Measurements from ENCODE around the gene CYP39A1.

Gene CYP39A1

GRCh38 chr6:46590765-46591164, 61.9 kb downstream of the CYP39A1 start:
- DNase-seq (ENCODE audit: low spot score), result no peak

GRCh38 chr6:46586906-46587305, 65.7 kb downstream of the CYP39A1 start:
- DNase-seq (ENCODE audit: low spot score), result no peak

GRCh38 chr6:46584586-46584985, 68.0 kb downstream of the CYP39A1 start:
- no peak for DNase-seq (ENCODE audit: low spot score)

- no peak for DNase-seq (ENCODE audit: low spot score)
Measured at GRCh38 chr6:46583721-46584120, 68.9 kb downstream of the CYP39A1 start.

DNA sequence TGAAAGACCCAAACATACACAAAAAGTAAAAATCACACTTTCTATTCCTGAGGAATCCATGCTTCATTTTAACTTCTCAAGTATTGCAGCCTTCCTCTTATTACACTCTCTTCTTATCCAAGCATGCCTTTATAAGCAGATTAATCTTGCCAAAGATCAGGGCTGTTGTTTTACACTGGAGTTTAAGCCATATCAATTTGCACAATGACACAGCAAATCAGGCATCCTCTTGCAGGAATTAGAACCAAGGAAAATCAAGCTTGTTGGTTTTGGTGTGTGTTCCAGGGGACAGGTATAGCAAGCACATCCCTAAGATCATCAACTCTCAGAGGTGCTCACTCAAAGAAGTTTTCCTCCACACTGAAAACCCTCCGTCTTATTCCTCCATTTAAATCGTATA, 69.5 kb downstream of the CYP39A1 start:
- DNase-seq (ENCODE audit: low spot score), result no peak

DNA sequence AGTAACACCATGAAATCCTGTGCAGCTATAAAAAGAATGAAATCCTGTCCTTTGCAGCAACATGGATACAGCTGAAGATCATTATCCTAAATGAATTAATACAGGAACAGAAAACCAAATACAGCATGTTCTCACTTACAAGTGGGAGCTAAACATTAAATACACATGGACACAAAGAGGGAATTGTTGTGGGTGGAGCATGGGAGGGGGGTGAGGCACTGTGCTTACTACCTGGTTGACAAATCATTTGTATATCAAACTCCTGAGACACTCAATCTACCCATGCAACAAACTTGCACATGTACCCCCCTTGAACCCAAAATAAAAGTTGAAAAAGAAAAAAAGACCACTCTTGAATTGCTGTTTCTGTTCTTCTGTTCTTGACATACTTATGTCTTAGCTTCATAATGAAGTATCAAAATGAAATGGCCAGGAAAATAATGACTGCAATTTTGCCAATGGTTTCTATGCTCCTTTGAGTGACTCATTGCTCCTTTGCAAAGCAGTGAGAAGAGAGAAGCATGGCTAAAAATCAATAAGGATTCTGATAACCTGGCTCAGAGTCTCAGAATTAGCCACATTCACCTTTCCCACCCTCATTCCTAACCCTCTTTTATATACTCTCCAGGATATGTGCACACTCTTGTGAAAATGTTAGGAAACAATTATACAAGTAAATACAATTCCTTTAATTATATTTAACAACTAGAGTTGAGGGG, 71.0 kb downstream of the CYP39A1 start:
- no peak for DNase-seq (ENCODE audit: low spot score)

- DNase-seq (ENCODE audit: low spot score), result no peak
Measured at GRCh38 chr6:46575530-46575929, 77.1 kb downstream of the CYP39A1 start.

- no peak for DNase-seq (ENCODE audit: low spot score)
Measured at GRCh38 chr6:46573140-46573539, 79.5 kb downstream of the CYP39A1 start.

GRCh38 chr6:46565531-46565930, 87.1 kb downstream of the CYP39A1 start:
- DNase-seq (ENCODE audit: low spot score), result no peak

- DNase-seq (ENCODE audit: low spot score), result no peak
Measured at GRCh38 chr6:46563924-46564323, 88.7 kb downstream of the CYP39A1 start.

GRCh38 chr6:46556053-46556452, 96.6 kb downstream of the CYP39A1 start:
- DNase-seq (ENCODE audit: low spot score), result no peak

- DNase-seq (ENCODE audit: low spot score), result no peak
Measured at GRCh38 chr6:46555129-46555528, 97.5 kb downstream of the CYP39A1 start.

DNA sequence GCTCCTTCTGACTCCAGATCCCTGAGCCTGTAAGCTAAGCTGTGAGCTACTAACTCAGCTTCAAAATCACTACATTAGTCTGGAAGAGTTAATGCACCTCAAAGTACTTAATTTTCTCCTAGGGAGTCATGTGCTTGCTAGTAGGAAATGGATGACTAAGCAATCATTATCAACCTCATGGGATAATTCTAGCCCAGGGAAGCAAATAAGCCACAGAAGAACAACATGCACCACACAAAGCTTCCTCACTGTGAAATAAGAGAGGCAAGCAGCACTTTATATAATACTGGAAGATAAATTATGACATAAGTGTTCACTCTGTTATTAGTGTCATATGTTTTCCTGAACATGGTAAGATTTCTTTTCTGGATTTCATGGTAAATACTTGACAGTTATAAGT, 103.5 kb downstream of the CYP39A1 start:
- DNase-seq (ENCODE audit: low spot score), result no peak

DNA sequence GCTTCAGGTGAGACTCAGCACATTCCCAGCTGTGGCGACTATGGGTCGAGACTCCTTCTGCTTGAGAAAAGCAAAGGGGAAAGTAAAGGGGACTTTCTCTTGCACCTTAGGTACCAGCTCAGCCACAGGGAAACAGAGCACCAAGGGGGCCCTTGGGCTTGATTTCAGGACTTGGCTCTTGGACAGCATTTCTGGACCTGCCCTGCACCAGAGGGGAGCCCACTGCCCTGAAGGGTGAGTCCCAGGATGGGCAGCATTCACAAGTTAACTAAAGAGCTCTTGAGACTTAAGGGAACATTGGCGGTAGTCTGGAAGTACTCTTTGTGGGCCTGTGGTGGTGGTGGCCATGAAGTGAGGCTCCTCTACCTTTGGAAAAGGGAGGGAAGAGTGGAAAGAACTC, 111.1 kb downstream of the CYP39A1 start:
- no peak for DNase-seq (ENCODE audit: low spot score)

DNA sequence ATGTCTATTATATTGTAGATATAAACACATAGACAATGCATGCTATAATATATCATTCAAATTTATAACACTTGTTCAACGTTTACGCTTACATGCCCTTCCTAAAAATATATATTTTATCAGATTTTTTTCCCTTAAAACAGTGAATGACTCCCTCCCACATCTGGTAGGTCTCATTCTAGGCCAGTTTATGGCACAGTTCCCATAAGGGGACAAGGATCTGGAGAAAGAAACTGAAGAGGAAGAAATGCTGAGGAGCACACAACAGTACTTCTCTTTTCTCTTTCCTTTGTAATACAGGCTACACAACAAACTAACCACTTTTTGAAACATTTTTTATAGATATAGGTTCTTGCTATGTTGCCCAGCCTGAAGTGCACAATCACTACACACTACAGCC, 112.8 kb downstream of the CYP39A1 start:
- DNase-seq (ENCODE audit: low spot score), result no peak

GRCh38 chr6:46538800-46539480, 113.7 kb downstream of the CYP39A1 start:
- no peak for DNase-seq (ENCODE audit: low spot score)

- DNase-seq (ENCODE audit: low spot score), result no peak
Measured at GRCh38 chr6:46530896-46531295, 121.7 kb downstream of the CYP39A1 start.

- DNase-seq (ENCODE audit: low spot score), result no peak
Measured at GRCh38 chr6:46528961-46529750, 123.5 kb downstream of the CYP39A1 start.

- no peak for DNase-seq (ENCODE audit: low spot score)
Measured at GRCh38 chr6:46526607-46527006, 126.0 kb downstream of the CYP39A1 start.

GRCh38 chr6:46525583-46525982, 127.0 kb downstream of the CYP39A1 start:
- DNase-seq (ENCODE audit: low spot score), result no peak

DNA sequence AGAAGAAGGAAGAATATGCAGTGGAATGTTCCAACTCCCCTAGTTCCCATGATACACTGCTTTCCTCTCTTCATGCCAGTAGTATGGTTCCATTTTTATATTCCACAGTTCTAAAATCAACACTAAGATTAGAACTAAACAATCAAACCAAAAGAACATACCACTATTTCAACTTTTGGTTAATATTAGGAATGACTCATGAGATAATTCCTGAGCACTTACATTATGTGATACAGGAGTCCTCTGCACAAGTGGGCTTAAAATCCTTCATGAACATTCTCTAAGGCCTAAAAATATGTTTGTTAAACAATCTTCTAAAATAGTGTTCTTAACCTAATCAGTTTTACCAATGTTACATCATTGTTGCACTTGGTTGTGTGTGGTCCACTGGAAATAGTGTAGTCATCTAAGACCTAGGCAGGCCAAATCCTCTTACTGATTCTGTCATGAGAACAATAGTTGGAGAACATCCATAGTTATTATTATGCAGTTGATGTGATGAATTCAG, 131.1 kb downstream of the CYP39A1 start:
- DNase-seq (ENCODE audit: low spot score), result no peak

DNA sequence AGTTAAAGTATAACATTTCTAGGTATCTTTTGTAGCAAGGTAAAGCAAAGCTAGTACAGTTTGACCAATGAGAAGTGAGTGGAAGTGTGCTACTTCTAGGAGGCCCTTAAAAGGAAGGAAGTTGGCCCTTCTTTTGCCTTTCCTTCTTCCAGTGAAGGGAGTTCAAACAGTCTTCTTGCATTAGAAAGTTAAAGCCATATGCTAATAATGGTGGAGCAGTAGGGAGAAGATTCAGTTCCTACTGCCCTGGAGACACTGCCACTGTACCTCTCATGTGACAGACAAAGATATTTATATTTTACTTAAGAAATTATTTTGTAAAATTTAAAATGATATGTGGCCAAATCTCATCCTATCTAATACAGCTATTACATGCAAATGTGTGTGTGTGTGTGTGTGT, 135.4 kb downstream of the CYP39A1 start:
- no peak for DNase-seq (ENCODE audit: low spot score)

GRCh38 chr6:46513533-46513932, 139.1 kb downstream of the CYP39A1 start:
- no peak for DNase-seq (ENCODE audit: low spot score)
